ENCODE measurements around the gene PRX. TPM values are rescaled to one million over a fixed set of nuclear protein-coding genes. Genes with fewer than 3 reads are reported as not detected.

Gene PRX
- total and polyA plus RNA-seq, 2 of the 13 experiments (the other 11 are each of a cell fraction or from before 2014, with no cell fraction given), result 0.66 TPM

DNA sequence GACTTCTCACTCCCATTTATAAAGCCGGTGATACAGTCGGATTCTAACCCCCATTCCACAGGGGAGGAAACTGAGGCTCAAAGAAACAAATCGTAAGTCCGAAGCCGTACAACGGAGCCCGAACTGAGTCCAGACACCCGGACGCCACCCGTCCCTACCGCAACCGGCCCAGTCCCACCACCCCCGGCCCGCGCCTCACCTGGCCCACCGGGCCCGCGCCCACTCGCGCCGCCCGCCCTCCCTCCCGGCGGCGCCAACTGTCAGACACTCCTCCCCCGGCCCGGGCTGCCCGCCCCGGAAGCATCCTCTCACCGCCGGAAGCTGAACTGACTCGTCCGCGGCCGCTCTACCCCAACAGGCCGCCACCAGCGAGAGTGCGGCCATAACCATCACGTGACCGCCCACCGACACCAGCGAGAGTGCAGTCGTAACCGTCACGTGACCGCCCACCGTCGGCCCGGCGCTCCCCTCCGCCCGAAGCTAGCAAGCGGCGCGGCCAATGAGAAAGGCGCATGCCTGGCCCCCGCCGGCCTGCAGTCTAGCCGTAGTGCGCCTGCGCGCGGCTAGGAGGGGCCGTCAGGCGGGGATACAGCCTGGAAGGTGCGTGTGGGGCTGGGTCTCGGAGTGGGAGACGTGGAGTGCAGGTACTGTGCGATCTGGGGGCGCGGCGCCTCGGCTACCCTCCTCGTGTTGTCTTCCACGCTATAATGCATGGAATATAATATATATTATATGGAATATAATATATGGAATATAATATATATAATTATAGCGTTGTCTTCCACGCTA lies 64.9 kb downstream of the PRX start, which contains the start of the genes C19orf47 and PLD3:
C19orf47 (minus strand) TSS at position 273 of the 789 bp plus-strand sequence. CDS start 6,540 bp downstream, outside the sequence.
PLD3 (plus strand) TSS at position 571 of the 789 bp plus-strand sequence. CDS start 17,789 bp downstream, outside the sequence.
- Histone ChIP-seq H3K36me3 (replicated peaks in 1 of 2; ENCODE audit: control insufficient read depth in 1 of 2, insufficient read depth in 2 of 2, low read length in 2 of 2) (no peaks in the 10 kb centered on the region), H3K79me2 (ENCODE audit: insufficient read depth, low read length) (peaks cover 21% of the 10 kb centered on the region), H3K9ac (ENCODE audit: insufficient read depth, low read depth, low read length) (peak within 1 kb of the TSS; percentile 88), H2AFZ (ENCODE audit: low read length) (peak within 1 kb of the TSS; percentile 74), H3K4me1 (ENCODE audit: insufficient read depth, low read length) (peaks cover 16% of the 10 kb centered on the region), H4K20me1 (ENCODE audit: insufficient read depth, low read length) (no peaks in the 10 kb centered on the region; the same call in 1 of the 2 replicates), H3K27me3 (ENCODE audit: control insufficient read depth in 1 of 2, insufficient read depth in 2 of 2, low read length in 2 of 2) (no peaks in the 10 kb centered on the region; a peak in 1 of 5 replicates), H3K27ac (ENCODE audit: extremely low read length, insufficient read depth, low read length) (peak within 1 kb of the TSS; percentile 57), H3K9me3 (ENCODE audit: low read length) (no peaks in the 10 kb centered on the region), H3K4me2 (ENCODE audit: low read depth, low read length) (peak within 1 kb of the TSS; percentile 100), H3K4me3 (replicated peaks in 1 of 3; ENCODE audit: insufficient read depth in 1 of 3, low read depth in 2 of 3, low read length in 3 of 3) (peak within 1 kb of the TSS; percentile 80 to 98 (median 92))
- in situ Hi-C loops (cut with HindIII; ENCODE audit: extremely low pct_ligation_motif_present, low pct_unique_long_range_greater_than_20kb) (no loop called here), intact Hi-C loops (cut with micrococcal nuclease; ENCODE audit: unreplicated experiment) (loop anchor here (10.0 kb wide), 1 partner anchor 76 kb away; the partner anchor contains the start of gene SERTAD1)
- BruUV-seq (replicated peaks), result no TSS peak
- ChIA-PET POLR2A (interaction anchor here (0.6 to 1.5 kb wide), 16 partner anchors 9 to 1511 kb away, joined by 3 to 12 read pairs (median 3); partner anchors contain the start of genes BLVRB and SERTAD1), CTCF (ENCODE audit: low intra/inter-chr PET ratio, low total read pairs) (no interaction called here)
- WGBS (ENCODE audit: low lambda C conversion rate), result under 1% methylated on average over 39 of the region's 77 CpGs
- FAIRE-seq (peak; percentile 72), ATAC-seq (peak; percentile 99), DNase-seq (ENCODE audit: low spot score) (peak; percentile 97)
- TF ChIP-seq IKZF4 (CRISPR knock-in tag; IDR thresholded peaks at IDR 0.05; ENCODE audit: borderline replicate concordance, low read depth, not compliant biosample characterization) (no peak), PAF1 (CRISPR knock-in tag; IDR thresholded peaks at IDR 0.05) (no peak), FIP1L1 (IDR thresholded peaks at IDR 0.05; ENCODE audit: borderline replicate concordance, insufficient read depth, low read depth, low read length) (no peak), JARID2 (CRISPR knock-in tag; IDR thresholded peaks at IDR 0.05; ENCODE audit: insufficient replicate concordance) (no peak), ZIK1 (CRISPR knock-in tag; IDR thresholded peaks at IDR 0.05; ENCODE audit: borderline replicate concordance, low read depth) (no peak; the same call in 1 of the 2 replicates), TBX3 (IDR thresholded peaks at IDR 0.05; ENCODE audit: borderline replicate concordance) (peak; percentile 84), ZBTB1 (CRISPR knock-in tag; IDR thresholded peaks at IDR 0.05; ENCODE audit: borderline replicate concordance) (no peak), ZNF598 (CRISPR knock-in tag; IDR thresholded peaks at IDR 0.05; ENCODE audit: borderline replicate concordance) (peak; percentile 61; the same call in 1 of the 2 replicates), MED1 (CRISPR knock-in tag; IDR thresholded peaks at IDR 0.05) (peak; percentile 67; the same call in 1 of the 2 replicates), FOXO1 (CRISPR knock-in tag; IDR thresholded peaks at IDR 0.05) (no peak), ZNF775 (CRISPR knock-in tag; IDR thresholded peaks at IDR 0.05; ENCODE audit: borderline replicate concordance) (no peak), KLF15 (CRISPR knock-in tag; IDR thresholded peaks at IDR 0.05; ENCODE audit: borderline replicate concordance) (no peak)
- TF ChIP-seq, protein P1, sequence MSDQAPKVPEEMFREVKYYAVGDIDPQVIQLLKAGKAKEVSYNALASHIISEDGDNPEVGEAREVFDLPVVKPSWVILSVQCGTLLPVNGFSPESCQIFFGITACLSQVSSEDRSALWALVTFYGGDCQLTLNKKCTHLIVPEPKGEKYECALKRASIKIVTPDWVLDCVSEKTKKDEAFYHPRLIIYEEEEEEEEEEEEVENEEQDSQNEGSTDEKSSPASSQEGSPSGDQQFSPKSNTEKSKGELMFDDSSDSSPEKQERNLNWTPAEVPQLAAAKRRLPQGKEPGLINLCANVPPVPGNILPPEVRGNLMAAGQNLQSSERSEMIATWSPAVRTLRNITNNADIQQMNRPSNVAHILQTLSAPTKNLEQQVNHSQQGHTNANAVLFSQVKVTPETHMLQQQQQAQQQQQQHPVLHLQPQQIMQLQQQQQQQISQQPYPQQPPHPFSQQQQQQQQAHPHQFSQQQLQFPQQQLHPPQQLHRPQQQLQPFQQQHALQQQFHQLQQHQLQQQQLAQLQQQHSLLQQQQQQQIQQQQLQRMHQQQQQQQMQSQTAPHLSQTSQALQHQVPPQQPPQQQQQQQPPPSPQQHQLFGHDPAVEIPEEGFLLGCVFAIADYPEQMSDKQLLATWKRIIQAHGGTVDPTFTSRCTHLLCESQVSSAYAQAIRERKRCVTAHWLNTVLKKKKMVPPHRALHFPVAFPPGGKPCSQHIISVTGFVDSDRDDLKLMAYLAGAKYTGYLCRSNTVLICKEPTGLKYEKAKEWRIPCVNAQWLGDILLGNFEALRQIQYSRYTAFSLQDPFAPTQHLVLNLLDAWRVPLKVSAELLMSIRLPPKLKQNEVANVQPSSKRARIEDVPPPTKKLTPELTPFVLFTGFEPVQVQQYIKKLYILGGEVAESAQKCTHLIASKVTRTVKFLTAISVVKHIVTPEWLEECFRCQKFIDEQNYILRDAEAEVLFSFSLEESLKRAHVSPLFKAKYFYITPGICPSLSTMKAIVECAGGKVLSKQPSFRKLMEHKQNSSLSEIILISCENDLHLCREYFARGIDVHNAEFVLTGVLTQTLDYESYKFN (CRISPR knock-in tag; conservative IDR thresholded peaks at IDR 0.05), result peak; percentile 71
- TF ChIP-seq, protein P2, sequence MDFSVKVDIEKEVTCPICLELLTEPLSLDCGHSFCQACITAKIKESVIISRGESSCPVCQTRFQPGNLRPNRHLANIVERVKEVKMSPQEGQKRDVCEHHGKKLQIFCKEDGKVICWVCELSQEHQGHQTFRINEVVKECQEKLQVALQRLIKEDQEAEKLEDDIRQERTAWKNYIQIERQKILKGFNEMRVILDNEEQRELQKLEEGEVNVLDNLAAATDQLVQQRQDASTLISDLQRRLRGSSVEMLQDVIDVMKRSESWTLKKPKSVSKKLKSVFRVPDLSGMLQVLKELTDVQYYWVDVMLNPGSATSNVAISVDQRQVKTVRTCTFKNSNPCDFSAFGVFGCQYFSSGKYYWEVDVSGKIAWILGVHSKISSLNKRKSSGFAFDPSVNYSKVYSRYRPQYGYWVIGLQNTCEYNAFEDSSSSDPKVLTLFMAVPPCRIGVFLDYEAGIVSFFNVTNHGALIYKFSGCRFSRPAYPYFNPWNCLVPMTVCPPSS (IDR thresholded peaks at IDR 0.05), result no peak
- TF ChIP-seq, protein P3, sequence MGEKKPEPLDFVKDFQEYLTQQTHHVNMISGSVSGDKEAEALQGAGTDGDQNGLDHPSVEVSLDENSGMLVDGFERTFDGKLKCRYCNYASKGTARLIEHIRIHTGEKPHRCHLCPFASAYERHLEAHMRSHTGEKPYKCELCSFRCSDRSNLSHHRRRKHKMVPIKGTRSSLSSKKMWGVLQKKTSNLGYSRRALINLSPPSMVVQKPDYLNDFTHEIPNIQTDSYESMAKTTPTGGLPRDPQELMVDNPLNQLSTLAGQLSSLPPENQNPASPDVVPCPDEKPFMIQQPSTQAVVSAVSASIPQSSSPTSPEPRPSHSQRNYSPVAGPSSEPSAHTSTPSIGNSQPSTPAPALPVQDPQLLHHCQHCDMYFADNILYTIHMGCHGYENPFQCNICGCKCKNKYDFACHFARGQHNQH (CRISPR knock-in tag; IDR thresholded peaks at IDR 0.05), result peak; percentile 68; the same call in 1 of the 2 replicates

Data from HepG2 (cell line).